NCI-H2107 (cell line): ENCODE results near the gene FAM81A.
"Not testable (repeated sequence)": the region's sequence is repeated elsewhere in the genome, so short reads cannot be mapped to it uniquely, and the experiment has no call there.

Experiments used
- DNase-seq: peaks from one replicate; lab custom pipeline; 2025; lab: John Stamatoyannopoulos, UW

The FAM81A gene

GRCh38 chr15:59428898-59429297 is 9.1 kb upstream of the FAM81A start:
- not testable (repeated sequence) for DNase-seq

GRCh38 chr15:59432389-59432788 is 5.6 kb upstream of the FAM81A start:
- DNase-seq, result no peak

- DNase-seq, result no peak
Observed at GRCh38 chr15:59434481-59434880, 3.5 kb upstream of the FAM81A start.

GRCh38 chr15:59436774-59437141 is 1.2 kb upstream of the FAM81A start:
- no peak for DNase-seq

GRCh38 chr15:59437142-59437816 is 707 bp upstream of the FAM81A start:
- DNase-seq, result no peak

- DNase-seq, result no peak
Observed at GRCh38 chr15:59438625-59439290, 772 bp downstream of the FAM81A start.

GRCh38 chr15:59439576-59439975 is 1.6 kb downstream of the FAM81A start:
- DNase-seq, result no peak

GRCh38 chr15:59443341-59444072 is 5.5 kb downstream of the FAM81A start:
- no peak for DNase-seq

- DNase-seq, result no peak
Observed at GRCh38 chr15:59444081-59444835, 6.3 kb downstream of the FAM81A start.

GRCh38 chr15:59444980-59445545 is 7.1 kb downstream of the FAM81A start:
- DNase-seq, result no peak

- DNase-seq, result no peak
Observed at GRCh38 chr15:59446232-59446957, 8.4 kb downstream of the FAM81A start.

GRCh38 chr15:59447367-59447766 is 9.4 kb downstream of the FAM81A start:
- DNase-seq, result no peak

GRCh38 chr15:59448871-59449270 is 10.9 kb downstream of the FAM81A start:
- DNase-seq, result no peak

- DNase-seq, result no peak
Observed at GRCh38 chr15:59453474-59454215, 15.7 kb downstream of the FAM81A start.

- DNase-seq, result no peak
Observed at GRCh38 chr15:59456114-59456513, 18.1 kb downstream of the FAM81A start.

- no peak for DNase-seq
Observed at GRCh38 chr15:59457103-59457502, 19.1 kb downstream of the FAM81A start.

GRCh38 chr15:59461521-59461920 is 23.5 kb downstream of the FAM81A start:
- DNase-seq, result no peak

GRCh38 chr15:59473226-59473625 is 35.2 kb downstream of the FAM81A start:
- no peak for DNase-seq

GRCh38 chr15:59475161-59475560 is 37.2 kb downstream of the FAM81A start:
- not testable (repeated sequence) for DNase-seq

GRCh38 chr15:59484399-59484798 is 46.4 kb downstream of the FAM81A start:
- DNase-seq, result no peak

GRCh38 chr15:59485036-59485435 is 47.0 kb downstream of the FAM81A start:
- DNase-seq, result no peak
